ENCODE measurements around the gene PHOSPHO1. TPM values are rescaled to one million over a fixed set of nuclear protein-coding genes. Genes with fewer than 3 reads are reported as not detected.

Gene PHOSPHO1
- total and polyA plus RNA-seq, 2 of the 13 experiments (the other 11 are each of a cell fraction or from before 2014, with no cell fraction given) = not detected

- no peak for TF ChIP-seq ZBTB37 (CRISPR knock-in tag; IDR thresholded peaks at IDR 0.05)
- TF ChIP-seq GZF1 (CRISPR knock-in tag; IDR thresholded peaks at IDR 0.05) = no peak
- no peak for TF ChIP-seq ARNTL (CRISPR knock-in tag; IDR thresholded peaks at IDR 0.05)
- no peak for TF ChIP-seq ELF4 (CRISPR knock-in tag; IDR thresholded peaks at IDR 0.05; ENCODE audit: borderline replicate concordance)
- no peak for TF ChIP-seq SNAPC2 (CRISPR knock-in tag; IDR thresholded peaks at IDR 0.05)
- TF ChIP-seq YY1 (IDR thresholded peaks at IDR 0.05; ENCODE audit: insufficient read depth, insufficient replicate concordance, low read depth, low read length) = peak; percentile 17
- TF ChIP-seq PAXIP1 (CRISPR knock-in tag; conservative IDR thresholded peaks at IDR 0.05) = no peak
- TF ChIP-seq MIER2 (CRISPR knock-in tag; IDR thresholded peaks at IDR 0.05) = no peak
- no peak for TF ChIP-seq KDM3A (CRISPR knock-in tag; IDR thresholded peaks at IDR 0.05; ENCODE audit: low read depth)
- TF ChIP-seq LRRFIP1 (CRISPR knock-in tag; conservative IDR thresholded peaks at IDR 0.05) = no peak
- TF ChIP-seq TERF1 (CRISPR knock-in tag; IDR thresholded peaks at IDR 0.05) = no peak
- no peak for TF ChIP-seq NFIC (IDR thresholded peaks at IDR 0.05; ENCODE audit: low read length)
- no peak for TF ChIP-seq ZBTB1 (CRISPR knock-in tag; IDR thresholded peaks at IDR 0.05; ENCODE audit: borderline replicate concordance)
- no peak for TF ChIP-seq ZNF841 (CRISPR knock-in tag; IDR thresholded peaks at IDR 0.05; ENCODE audit: borderline replicate concordance)
- TF ChIP-seq REPIN1 (CRISPR knock-in tag; IDR thresholded peaks at IDR 0.05; ENCODE audit: borderline replicate concordance, low read depth) = 0 out of 2 replicates have a peak, but pooled peaks have one; percentile 7
- TF ChIP-seq NRL (CRISPR knock-in tag; IDR thresholded peaks at IDR 0.05; ENCODE audit: borderline replicate concordance) = peak; percentile 8; the same call in 1 of the 2 replicates
- 0 out of 2 replicates have a peak, but pooled peaks have one; percentile 16 for TF ChIP-seq MYC (CRISPR knock-in tag; IDR thresholded peaks at IDR 0.05; ENCODE audit: borderline replicate concordance)
- no peak for TF ChIP-seq EED (CRISPR knock-in tag; IDR thresholded peaks at IDR 0.05)
- TF ChIP-seq NFRKB (IDR thresholded peaks at IDR 0.05) = no peak
- no peak for TF ChIP-seq ZNF230 (CRISPR knock-in tag; IDR thresholded peaks at IDR 0.05)
- TF ChIP-seq CREBL2 (CRISPR knock-in tag; IDR thresholded peaks at IDR 0.05; ENCODE audit: borderline replicate concordance) = no peak
Observed at GRCh38 chr17:49260011-49260816, 29.6 kb upstream of the PHOSPHO1 start (continued).
